SU-DHL-6 (cell line): Measurements from ENCODE around the gene FAM118A.

Experiments used
- H2AFZ ChIP-seq: fragments of 200-600 bp; sonication (generic); 2 replicates; pipeline ENCODE4 v1.6.1; 2014; ENCODE audit warnings: low read depth, mild to moderate bottlenecking, moderate library complexity, mixed read lengths, antibody characterized with exemption, low read length; ENCODE audit not compliant: severe bottlenecking
- H3F3A ChIP-seq: fragments of 200-600 bp; shearing (Covaris generic); 2 replicates; pipeline ENCODE4 v1.6.0; 2016; ENCODE audit warnings: antibody characterized with exemption, mild to moderate bottlenecking; ENCODE audit not compliant: insufficient read depth
- H3K27ac ChIP-seq: fragments of 200-600 bp; sonication (generic); 2 replicates; pipeline ENCODE4 v1.5.1; 2016; ENCODE audit warnings: low read depth, mild to moderate bottlenecking, low read length, moderate library complexity, mixed read lengths
- H3K27me3 ChIP-seq: fragments of 200-600 bp; sonication (generic), shearing (Covaris generic); 2 replicates; pipeline ENCODE4 v1.6.0; 2014; ENCODE audit warnings: mild to moderate bottlenecking, low read length
- H3K36me3 ChIP-seq: fragments of 200-600 bp; sonication (generic); 2 replicates; pipeline ENCODE4 v1.6.1; 2014; ENCODE audit warnings: mild to moderate bottlenecking, low read length, mixed read lengths
- H3K4me2 ChIP-seq: fragments of 300-600, 200-600 bp; shearing (Covaris generic), sonication (generic); 2 replicates; pipeline ENCODE4 v1.6.0; 2014; ENCODE audit warnings: low read length, low read depth, mild to moderate bottlenecking; ENCODE audit not compliant: poor library complexity, severe bottlenecking
- H3K4me3 ChIP-seq: fragments of 200-600 bp; sonication (generic); 2 replicates; pipeline ENCODE4 v1.5.1; 2014; ENCODE audit warnings: antibody characterized with exemption, low read length, mild to moderate bottlenecking, mixed read lengths; ENCODE audit not compliant: insufficient read depth, poor library complexity, severe bottlenecking
- H3K79me2 ChIP-seq: fragments of 200-600 bp; sonication (generic); 2 replicates; pipeline ENCODE4 v1.6.1; 2014; ENCODE audit warnings: mild to moderate bottlenecking, low read length, moderate library complexity; ENCODE audit not compliant: insufficient read depth
- H3K9ac ChIP-seq: fragments of 200-600 bp; sonication (generic); 2 replicates; pipeline ENCODE4 v1.7.0; 2014; ENCODE audit warnings: mild to moderate bottlenecking, low read length
- H3K9me2 ChIP-seq: fragments of 200-600 bp; sonication (generic); replicated peaks from 2 replicates; pipeline ENCODE4 v1.6.1; 2014; ENCODE audit warnings: low read length; ENCODE audit not compliant: insufficient read depth
- H3K9me3 ChIP-seq: fragments of 200-600 bp; sonication (generic); 2 replicates; pipeline ENCODE4 v1.6.1; 2014; ENCODE audit warnings: low read length, mixed read lengths; ENCODE audit not compliant: insufficient read depth
- H4K20me1 ChIP-seq: fragments of 200-600 bp; sonication (generic); 2 replicates; pipeline ENCODE4 v1.6.1; 2014; ENCODE audit warnings: low read depth, mild to moderate bottlenecking, antibody characterized with exemption, low read length, moderate library complexity, mixed read lengths
- CTCF ChIP-seq: fragments of 200-600 bp; sonication (generic); IDR thresholded peaks from one replicate; pipeline ENCODE4 v1.5.1; 2017; ENCODE audit warnings: antibody characterized with exemption, mild to moderate bottlenecking, low read length, moderate library complexity; ENCODE audit not compliant: insufficient read depth, poor library complexity, severe bottlenecking
- EZH2phosphoT487 ChIP-seq: fragments of 200-600 bp; sonication (generic), shearing (Covaris generic); conservative IDR thresholded peaks from 2 replicates; pipeline ENCODE4 v1.6.1; 2018; ENCODE audit warnings: mild to moderate bottlenecking, antibody characterized with exemption, low read length, moderate library complexity, mixed read lengths

Gene FAM118A

GRCh38 chr22:45280587-45280980 is 29.1 kb upstream of the FAM118A start:
- Histone ChIP-seq H3K27me3 (no peaks in the 10 kb centered on the region), H3K36me3 (no peaks in the 10 kb centered on the region), H3K9me2 (no peaks in the 10 kb centered on the region), H3K4me3 (no peak overlapping the region), H3K27ac (no peak overlapping the region), H3F3A (no peaks in the 10 kb centered on the region), H2AFZ (no peak overlapping the region), H4K20me1 (no peaks in the 10 kb centered on the region), H3K4me2 (no peak overlapping the region), H3K9ac (no peak overlapping the region), H3K9me3 (no peaks in the 10 kb centered on the region), H3K79me2 (no peaks in the 10 kb centered on the region)
- TF ChIP-seq CTCF (no peak), EZH2phosphoT487 (no peak)

- Histone ChIP-seq H3K4me2 (no peak overlapping the region), H3K9me2 (no peaks in the 10 kb centered on the region), H3K27ac (no peak overlapping the region), H3K27me3 (no peaks in the 10 kb centered on the region), H3K4me3 (no peak overlapping the region), H3K36me3 (no peaks in the 10 kb centered on the region), H3K9ac (no peak overlapping the region), H4K20me1 (no peaks in the 10 kb centered on the region), H3K79me2 (no peaks in the 10 kb centered on the region), H3K9me3 (no peaks in the 10 kb centered on the region), H3F3A (no peaks in the 10 kb centered on the region), H2AFZ (no peak overlapping the region)
- TF ChIP-seq CTCF (no peak), EZH2phosphoT487 (no peak)
Measured at GRCh38 chr22:45281010-45281409, 28.7 kb upstream of the FAM118A start.

DNA sequence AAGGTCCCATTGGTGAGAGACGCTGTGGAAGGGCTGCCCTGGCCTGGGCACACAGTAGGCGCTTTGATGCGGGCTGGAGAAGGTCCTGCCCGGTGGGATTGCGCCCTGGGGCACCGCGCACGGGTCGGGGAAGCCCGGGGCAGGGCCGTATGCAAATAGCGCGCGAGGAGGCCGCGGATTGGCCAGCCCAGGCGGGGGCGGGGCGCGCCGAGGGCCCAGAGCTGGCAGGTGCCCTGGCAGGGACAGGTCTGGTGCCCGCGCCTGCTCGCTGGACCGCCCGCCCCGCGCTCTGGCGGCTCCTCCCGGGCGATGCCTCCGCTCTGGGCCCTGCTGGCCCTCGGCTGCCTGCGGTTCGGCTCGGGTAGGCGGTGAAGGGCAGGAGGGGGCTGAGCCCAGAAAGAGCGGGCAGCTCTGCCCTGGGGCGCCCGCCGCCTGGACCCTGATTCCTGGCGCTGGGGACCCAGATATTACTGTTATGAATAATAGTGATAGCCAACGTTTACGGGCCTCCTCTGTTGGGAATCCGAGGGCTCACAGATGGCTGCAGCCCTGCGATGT is 24.9 kb upstream of the FAM118A start, which contains the start of gene UPK3A:
Gene UPK3A, plus strand, starts transcription at position 245 of the 558 bp plus-strand sequence. Its CDS starts 65 bp downstream, at position 310.
- H3K9ac ChIP-seq: no peak within 1 kb of the TSS
- H3K27ac ChIP-seq: no peak within 1 kb of the TSS
- H3K9me3 ChIP-seq: no peaks in the 10 kb centered on the region
- no peak within 1 kb of the TSS for H2AFZ ChIP-seq
- no peaks in the 10 kb centered on the region for H3K79me2 ChIP-seq
- H3K4me2 ChIP-seq: no peak within 1 kb of the TSS
- H3K36me3 ChIP-seq: no peaks in the 10 kb centered on the region
- H3K9me2 ChIP-seq: no peaks in the 10 kb centered on the region
- no peaks in the 10 kb centered on the region for H4K20me1 ChIP-seq
- H3K4me3 ChIP-seq: no peak within 1 kb of the TSS
- no peaks in the 10 kb centered on the region for H3F3A ChIP-seq
- TF ChIP-seq CTCF (no peak), EZH2phosphoT487 (no peak)
- no peaks in the 10 kb centered on the region for H3K27me3 ChIP-seq
